ENCODE data around the gene SSMEM1.
A peak's percentile ranks its signal among the peaks of the same experiment; 100 is the strongest.
"Not testable (repeated sequence)": the region's sequence is repeated elsewhere in the genome, so short reads cannot be mapped to it uniquely, and the experiment has no call there.

SSMEM1 gene

GRCh38 chr7:130216025-130216424 is 8.4 kb downstream of the SSMEM1 start:
- DNase-seq: no peak

- DNase-seq: no peak
Observed at GRCh38 chr7:130216750-130217149, 9.1 kb downstream of the SSMEM1 start.

- no peak for DNase-seq
Observed at GRCh38 chr7:130218806-130219620, 11.4 kb downstream of the SSMEM1 start.

- no peak for DNase-seq
Observed at GRCh38 chr7:130219871-130220270, 12.2 kb downstream of the SSMEM1 start.

GRCh38 chr7:130221746-130222145 is 14.1 kb downstream of the SSMEM1 start:
- no peak for DNase-seq

GRCh38 chr7:130223646-130224045 is 16.0 kb downstream of the SSMEM1 start:
- DNase-seq: no peak

- no peak for DNase-seq
Observed at GRCh38 chr7:130224210-130224609, 16.6 kb downstream of the SSMEM1 start.

GRCh38 chr7:130224923-130225322 is 17.3 kb downstream of the SSMEM1 start:
- DNase-seq: not testable (repeated sequence)

- no peak for DNase-seq
Observed at GRCh38 chr7:130226333-130226732, 18.7 kb downstream of the SSMEM1 start.

GRCh38 chr7:130227883-130228575 is 20.4 kb downstream of the SSMEM1 start:
- peak; percentile 34 for DNase-seq

- no peak for DNase-seq
Observed at GRCh38 chr7:130228840-130229502, 21.3 kb downstream of the SSMEM1 start.

- DNase-seq: not testable (repeated sequence)
Observed at GRCh38 chr7:130229981-130230380, 22.3 kb downstream of the SSMEM1 start.

GRCh38 chr7:130231792-130232191 is 24.1 kb downstream of the SSMEM1 start:
- DNase-seq: no peak

- no peak for DNase-seq
Observed at GRCh38 chr7:130232209-130232608, 24.5 kb downstream of the SSMEM1 start.

- no peak for DNase-seq
Observed at GRCh38 chr7:130234078-130234477, 26.4 kb downstream of the SSMEM1 start.

GRCh38 chr7:130236361-130236760 is 28.7 kb downstream of the SSMEM1 start:
- not testable (repeated sequence) for DNase-seq

GRCh38 chr7:130240240-130240639 is 32.6 kb downstream of the SSMEM1 start:
- no peak for DNase-seq

- peak; percentile 77 for DNase-seq
Observed at GRCh38 chr7:130242198-130243014, 34.7 kb downstream of the SSMEM1 start.

- not testable (repeated sequence) for DNase-seq
Observed at GRCh38 chr7:130243486-130243885, 35.8 kb downstream of the SSMEM1 start.

- DNase-seq: not testable (repeated sequence)
Observed at GRCh38 chr7:130246491-130246890, 38.8 kb downstream of the SSMEM1 start.

- not testable (repeated sequence) for DNase-seq
Observed at GRCh38 chr7:130248842-130249241, 41.2 kb downstream of the SSMEM1 start.

GRCh38 chr7:130249626-130250025 is 42.0 kb downstream of the SSMEM1 start:
- DNase-seq: not testable (repeated sequence)

- no peak for DNase-seq
Observed at GRCh38 chr7:130254555-130254954, 46.9 kb downstream of the SSMEM1 start.

Data from NCI-H1105 (cell line).